Astrocyte of the cerebellum (primary cell): ENCODE data around the gene IGSF5.

Experiments
- DNase-seq: peaks from one replicate; pipeline ENCODE4 v3.0.0-alpha.2; 2011; ENCODE audit warnings: low read depth
- H3K4me3 ChIP-seq: 2 replicates; pipeline ENCODE4 v1.5.1; 2011; ENCODE audit warnings: mild to moderate bottlenecking, low read depth, low read length, moderate library complexity
- CTCF ChIP-seq: IDR thresholded peaks from 2 replicates; pipeline ENCODE4 v1.5.1; 2012; ENCODE audit warnings: low read length, low read depth, moderate library complexity, mild to moderate bottlenecking; ENCODE audit errors: missing control alignments
- in situ Hi-C: cut with HindIII; loops from 2 replicates; pipeline ENCODE4 v1.10.0; 2017; ENCODE audit warnings: low sequenced_read_pairs

Gene IGSF5

GRCh38 chr21:39781331-39781730 is 36.3 kb downstream of the IGSF5 start:
- no peak overlapping the region for H3K4me3 ChIP-seq
- in situ Hi-C loops, result loop anchor here (25.0 kb wide), 1 partner anchor 331 kb away; no protein-coding TSS in a partner anchor
- no peak for TF ChIP-seq CTCF
- DNase-seq, result no peak

GRCh38 chr21:39788383-39788782 is 43.4 kb downstream of the IGSF5 start:
- H3K4me3 ChIP-seq, result no peak overlapping the region
- in situ Hi-C loops, result loop anchor here (25.0 kb wide), 1 partner anchor 324 kb away; no protein-coding TSS in a partner anchor
- DNase-seq, result peak; percentile 96

GRCh38 chr21:39796466-39796865 is 51.5 kb downstream of the IGSF5 start:
- no peak for DNase-seq
- H3K4me3 ChIP-seq, result no peak overlapping the region
- no peak for TF ChIP-seq CTCF
- in situ Hi-C loops, result loop anchor here (25.0 kb wide), 1 partner anchor 316 kb away; no protein-coding TSS in a partner anchor

More at GRCh38 chr21:39788383-39788782, 43.4 kb downstream of the IGSF5 start:
- peak; percentile 99 for TF ChIP-seq CTCF

GRCh38 chr21:39799178-39799577 is 54.2 kb downstream of the IGSF5 start:
- in situ Hi-C loops, result loop anchor here (25.0 kb wide), 1 partner anchor 313 kb away; no protein-coding TSS in a partner anchor
- TF ChIP-seq CTCF, result no peak
- DNase-seq, result no peak
- H3K4me3 ChIP-seq, result no peak overlapping the region

- DNase-seq, result no peak
- H3K4me3 ChIP-seq, result no peak overlapping the region
- in situ Hi-C loops, result no loop called here
- TF ChIP-seq CTCF, result no peak
Observed at GRCh38 chr21:39800311-39800710, 55.3 kb downstream of the IGSF5 start.

GRCh38 chr21:39802217-39802616 is 57.2 kb downstream of the IGSF5 start:
- in situ Hi-C loops, result no loop called here
- DNase-seq, result no peak
- TF ChIP-seq CTCF, result no peak
- no peak overlapping the region for H3K4me3 ChIP-seq

DNA sequence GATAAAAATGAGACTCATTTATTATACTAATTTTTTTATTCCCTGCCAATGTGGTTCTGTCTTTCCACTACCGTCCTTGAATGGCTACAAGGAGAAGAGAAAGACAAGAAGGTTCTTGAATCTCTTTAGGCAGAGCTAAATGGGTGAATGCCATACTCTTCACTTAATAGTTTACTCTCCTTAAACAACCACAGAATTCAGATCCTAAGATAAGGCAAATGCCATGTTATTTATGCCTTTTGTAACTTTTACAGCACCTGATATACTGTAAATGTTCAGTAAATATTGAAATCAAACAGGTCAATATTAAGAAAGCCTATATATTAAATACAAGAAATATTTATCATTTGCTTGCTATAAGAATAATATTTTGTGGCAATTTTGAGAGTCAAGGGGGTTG is 58.4 kb downstream of the IGSF5 start:
- H3K4me3 ChIP-seq, result no peak overlapping the region
- DNase-seq, result no peak
- TF ChIP-seq CTCF, result no peak
- in situ Hi-C loops, result no loop called here
